Activated CD4-positive, CD25-positive, alpha-beta regulatory T cell treated with anti-CD3 and anti-CD28 coated beads, Interleukin-2, amount 50 U/mL, for 24 hours (primary cell): Measurements from ENCODE around the gene MACROD1.
A peak's percentile ranks its signal among the peaks of the same experiment; 100 is the strongest.
"Not testable (repeated sequence)": the region's sequence is repeated elsewhere in the genome, so short reads cannot be mapped to it uniquely, and the experiment has no call there.

ENCODE experiments used
- ATAC-seq, 2 donors: fragments of 150-1000 bp; cut with Tn5 transposase; one replicate each; pipeline ENCODE4 v1.10.0; 2021; ENCODE audit warnings: mild to moderate bottlenecking in 1 of 2, moderate library complexity in 1 of 2

Gene MACROD1

DNA sequence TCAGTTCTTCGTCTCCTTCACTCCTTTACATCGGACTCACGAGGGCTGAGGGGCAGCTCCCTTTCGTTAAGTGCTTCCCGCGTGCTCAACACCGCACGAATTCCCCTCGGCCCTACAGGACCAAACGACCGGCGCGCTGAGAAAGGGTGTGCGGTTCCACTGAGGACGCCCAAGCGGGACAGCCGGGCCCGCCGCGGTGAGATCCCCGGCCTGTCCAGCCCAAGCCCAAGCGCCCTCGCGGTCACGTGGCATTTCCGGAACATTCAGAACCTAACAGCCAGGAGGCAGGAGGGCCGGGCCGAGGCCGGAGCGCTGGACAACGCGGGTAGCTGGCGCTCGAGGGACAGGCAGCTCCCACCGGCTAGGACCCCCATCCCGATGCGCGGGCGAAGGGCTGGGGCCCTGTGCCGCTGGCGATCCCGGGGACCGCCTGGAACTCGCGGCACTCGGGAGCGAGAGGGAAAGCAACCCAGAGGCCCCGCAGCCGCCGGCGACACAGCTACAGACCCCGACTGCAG is 19.3 kb upstream of the MACROD1 start:
- no peak for ATAC-seq

DNA sequence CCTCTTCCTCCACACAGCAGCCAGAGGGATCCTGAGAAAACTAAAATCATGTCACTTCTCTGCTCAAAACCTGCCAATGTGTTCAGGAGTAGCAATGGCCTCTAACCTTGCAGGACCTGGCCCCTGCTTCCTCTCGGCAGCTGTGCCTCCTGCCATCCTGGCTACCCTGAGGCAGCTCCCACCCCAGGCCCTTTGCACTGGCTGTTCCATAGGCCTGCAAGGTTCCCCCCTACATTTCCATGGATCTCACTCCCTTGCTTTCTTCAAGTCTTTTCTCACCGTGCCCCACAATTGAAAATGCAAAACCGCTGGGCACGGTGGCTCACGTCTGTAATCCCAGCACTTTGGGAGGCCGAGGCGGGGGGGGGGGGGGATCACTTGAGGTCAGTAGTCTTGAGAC is 18.0 kb upstream of the MACROD1 start:
- ATAC-seq, result no peak

DNA sequence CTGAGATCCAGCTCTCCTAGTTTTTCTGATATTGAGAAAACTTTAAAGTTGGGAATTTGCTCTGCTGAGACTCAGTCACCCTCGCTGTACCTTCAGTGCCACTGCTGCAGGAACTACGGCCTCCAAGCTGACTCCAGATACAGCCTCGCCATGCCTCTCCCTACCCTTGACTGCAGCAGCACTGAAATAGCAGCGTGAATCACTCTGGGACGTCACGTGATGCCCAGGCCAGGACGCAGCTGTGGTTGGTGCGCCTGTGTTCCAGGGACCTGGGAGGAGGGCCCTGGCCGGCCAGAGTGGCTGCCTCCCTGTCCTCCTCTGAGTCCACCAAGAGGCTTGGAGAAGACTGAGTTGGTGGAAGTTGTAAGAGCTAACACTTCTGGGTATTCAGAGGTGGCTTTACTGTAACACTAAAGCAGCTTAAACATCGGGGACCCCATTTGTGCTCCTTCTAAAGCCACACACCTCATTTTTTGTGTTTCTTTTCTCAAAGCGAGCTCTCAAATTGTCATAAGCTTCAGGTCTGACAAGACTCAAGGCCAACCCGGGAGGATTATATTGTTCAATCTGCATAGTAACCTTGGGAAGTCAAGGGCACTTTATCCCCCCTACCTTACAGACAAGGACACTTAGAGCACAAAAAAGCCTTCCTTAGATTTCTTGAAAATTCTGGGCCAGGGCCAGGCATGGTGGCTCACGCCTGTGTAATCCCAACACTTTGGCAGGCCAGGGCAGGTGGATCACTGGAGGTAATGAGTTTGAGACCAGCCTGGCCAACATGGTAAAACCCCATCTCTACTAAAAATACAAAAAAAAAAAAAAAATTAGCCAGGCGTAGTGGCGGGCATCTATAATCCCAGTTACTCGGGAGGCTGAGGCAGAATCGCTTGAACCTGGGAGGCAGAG is 15.8 kb upstream of the MACROD1 start:
- ATAC-seq, result no peak

DNA sequence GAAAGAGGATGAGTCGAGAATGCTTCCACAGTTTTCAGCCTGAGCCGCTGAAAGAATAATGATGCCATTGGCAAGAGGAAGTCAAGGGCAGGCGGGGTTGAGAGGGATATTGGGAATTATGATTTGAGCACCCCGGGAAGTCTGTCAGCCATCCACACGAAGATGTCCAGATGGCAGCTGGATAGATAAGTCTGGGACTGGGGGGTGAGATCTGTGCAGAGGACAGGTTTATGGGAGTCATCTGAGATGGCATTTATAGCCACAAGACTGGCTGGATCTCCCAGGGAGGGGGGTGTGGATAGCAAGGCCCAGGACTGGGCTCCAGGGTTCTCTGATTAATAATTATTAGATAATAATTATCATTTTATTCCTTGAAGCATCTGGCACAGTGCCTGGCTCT is 15.0 kb upstream of the MACROD1 start:
- ATAC-seq, result no peak

DNA sequence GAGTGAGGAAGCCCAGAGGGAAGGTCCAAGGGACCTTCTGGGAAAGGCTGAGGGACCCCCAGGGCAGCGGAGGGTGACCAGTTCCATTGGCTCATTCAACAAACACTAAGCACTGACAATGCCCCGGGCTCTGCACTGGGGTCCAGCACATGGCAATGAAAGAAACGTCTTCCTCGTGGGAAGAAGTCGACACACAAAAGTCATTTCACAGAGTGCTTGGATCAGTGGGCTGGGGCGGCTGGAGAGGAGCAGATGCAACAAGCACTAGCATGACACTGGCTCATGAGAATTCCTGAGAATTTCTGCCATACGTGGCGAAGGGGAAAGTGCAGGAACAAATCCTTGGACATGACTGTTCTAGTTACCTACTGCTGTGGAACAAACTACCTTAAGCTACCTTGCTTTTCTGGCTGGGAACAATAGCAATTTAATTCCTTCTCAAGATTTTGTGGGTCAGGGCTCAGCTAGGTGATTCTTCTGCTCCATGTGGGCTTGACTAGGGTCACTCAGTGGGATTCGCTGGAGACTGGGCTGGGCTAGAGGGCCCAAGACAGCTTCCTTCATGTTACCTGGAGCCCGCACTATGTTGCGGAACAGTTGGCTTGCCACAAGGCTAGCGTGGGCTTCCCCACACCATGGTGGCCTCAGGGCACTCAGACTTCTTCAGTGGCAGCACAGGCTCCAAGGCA is 13.2 kb upstream of the MACROD1 start:
- no peak for ATAC-seq

DNA sequence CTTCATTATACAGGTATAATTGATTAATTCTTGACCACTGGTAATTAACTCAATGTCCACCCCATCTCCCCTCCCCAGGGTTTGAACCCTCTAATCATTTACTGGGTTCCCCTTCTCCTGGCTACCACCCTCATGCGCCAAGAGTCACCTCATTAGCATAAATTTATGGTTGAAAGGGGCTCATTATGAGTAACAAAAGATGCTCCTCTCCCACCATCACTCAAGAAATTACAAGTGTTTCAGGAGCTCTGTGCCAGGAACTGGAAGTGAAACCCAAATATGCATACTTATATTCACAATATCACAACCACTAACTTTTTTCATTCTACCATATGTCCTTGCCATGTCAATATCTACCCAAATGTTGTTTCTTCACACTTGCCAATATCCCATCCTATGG is 12.3 kb upstream of the MACROD1 start:
- ATAC-seq, result peak in 1 of 2 donors; percentile 18

DNA sequence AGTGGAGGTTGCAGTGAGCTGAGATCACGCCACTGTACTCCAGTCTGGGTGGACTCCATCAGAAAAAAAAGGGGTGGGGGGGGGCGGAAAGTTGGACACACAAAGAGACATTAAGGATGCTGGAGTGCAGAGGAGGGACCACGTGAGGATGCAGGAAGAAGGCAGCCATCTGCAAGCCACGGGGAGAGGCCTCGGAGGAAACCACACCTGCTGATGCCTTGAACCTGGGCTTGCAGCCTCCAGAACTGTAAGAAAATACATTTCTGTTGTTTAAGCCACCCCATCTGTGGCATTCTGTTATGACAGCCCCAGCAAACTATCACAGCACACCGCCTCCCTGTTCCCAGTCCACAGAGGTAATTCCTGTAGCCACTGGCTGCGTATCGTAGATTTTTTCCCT is 10.8 kb upstream of the MACROD1 start:
- ATAC-seq, result no peak

DNA sequence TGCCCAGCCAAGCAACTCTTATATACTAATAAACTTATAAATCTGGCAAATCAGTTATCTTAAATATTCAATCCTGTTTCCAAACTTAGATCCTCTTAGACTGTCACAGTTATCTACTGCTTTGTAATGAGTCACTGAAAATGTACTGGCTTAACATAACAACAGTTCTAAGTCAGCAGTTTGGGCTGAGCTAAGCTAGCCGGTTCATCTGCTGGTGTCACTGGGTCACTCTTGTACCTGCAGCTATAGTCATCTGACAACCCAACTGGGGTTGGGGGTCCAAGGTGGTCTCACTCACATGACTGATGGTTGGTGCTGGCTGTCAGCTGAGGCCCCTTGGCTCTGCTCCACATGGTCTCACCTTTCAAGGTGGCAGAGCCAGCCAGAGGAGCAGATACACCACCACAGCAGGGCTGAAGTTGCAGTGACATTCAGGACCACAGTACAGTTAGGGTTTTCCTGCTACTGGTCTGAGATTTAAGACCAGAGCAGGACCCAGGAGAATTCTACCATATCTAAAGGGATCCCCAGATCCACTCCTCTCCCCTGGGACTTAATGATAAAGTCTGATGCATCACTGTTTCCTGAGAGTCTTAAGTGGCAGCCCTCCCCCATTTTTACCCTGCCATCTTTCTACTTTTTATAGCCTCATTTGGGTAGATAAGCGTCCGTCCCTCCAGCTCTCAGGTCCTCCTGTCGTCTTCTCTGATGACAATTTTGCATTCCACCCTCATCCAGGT is 7.9 kb upstream of the MACROD1 start:
- no peak for ATAC-seq

DNA sequence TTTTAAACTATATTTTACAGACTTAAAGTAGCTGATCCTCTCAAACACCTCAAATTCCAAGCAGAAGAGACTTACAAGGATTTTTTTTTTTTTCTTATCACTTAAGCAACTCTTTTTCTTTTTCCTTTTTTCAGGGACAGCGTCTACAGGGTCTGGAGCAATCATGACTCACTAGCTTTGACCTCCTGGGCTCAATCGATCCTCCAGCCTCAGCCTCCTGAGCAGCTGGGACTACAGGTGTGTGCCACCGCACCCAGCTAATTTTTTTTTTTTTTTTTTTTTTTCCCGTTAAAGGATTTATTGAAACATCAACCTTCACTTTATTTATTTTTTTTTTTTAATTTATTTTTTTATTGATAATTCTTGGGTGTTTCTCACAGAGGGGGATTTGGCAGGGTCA is 4.5 kb upstream of the MACROD1 start:
- ATAC-seq, result no peak

DNA sequence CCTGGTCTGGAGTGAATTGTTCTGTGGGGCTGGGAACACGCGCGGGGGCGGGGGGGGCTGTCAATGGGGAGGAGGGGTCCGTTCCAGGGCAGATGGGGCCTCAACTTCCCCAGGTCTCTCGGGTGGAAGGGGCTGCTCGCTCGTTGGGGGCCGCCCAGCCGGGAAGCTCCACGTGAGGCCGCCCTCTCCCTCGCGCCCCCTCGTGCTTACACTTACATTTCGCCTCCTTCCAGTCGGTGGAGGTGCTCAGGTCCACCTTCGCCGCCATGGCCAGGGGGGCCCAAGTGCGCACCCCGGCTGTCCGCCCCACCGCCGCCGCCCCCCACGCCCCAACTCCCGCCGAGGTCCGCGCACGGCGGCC is 452 bp downstream of the MACROD1 start:
- peak in 1 of 2 donors; percentile 1 for ATAC-seq

DNA sequence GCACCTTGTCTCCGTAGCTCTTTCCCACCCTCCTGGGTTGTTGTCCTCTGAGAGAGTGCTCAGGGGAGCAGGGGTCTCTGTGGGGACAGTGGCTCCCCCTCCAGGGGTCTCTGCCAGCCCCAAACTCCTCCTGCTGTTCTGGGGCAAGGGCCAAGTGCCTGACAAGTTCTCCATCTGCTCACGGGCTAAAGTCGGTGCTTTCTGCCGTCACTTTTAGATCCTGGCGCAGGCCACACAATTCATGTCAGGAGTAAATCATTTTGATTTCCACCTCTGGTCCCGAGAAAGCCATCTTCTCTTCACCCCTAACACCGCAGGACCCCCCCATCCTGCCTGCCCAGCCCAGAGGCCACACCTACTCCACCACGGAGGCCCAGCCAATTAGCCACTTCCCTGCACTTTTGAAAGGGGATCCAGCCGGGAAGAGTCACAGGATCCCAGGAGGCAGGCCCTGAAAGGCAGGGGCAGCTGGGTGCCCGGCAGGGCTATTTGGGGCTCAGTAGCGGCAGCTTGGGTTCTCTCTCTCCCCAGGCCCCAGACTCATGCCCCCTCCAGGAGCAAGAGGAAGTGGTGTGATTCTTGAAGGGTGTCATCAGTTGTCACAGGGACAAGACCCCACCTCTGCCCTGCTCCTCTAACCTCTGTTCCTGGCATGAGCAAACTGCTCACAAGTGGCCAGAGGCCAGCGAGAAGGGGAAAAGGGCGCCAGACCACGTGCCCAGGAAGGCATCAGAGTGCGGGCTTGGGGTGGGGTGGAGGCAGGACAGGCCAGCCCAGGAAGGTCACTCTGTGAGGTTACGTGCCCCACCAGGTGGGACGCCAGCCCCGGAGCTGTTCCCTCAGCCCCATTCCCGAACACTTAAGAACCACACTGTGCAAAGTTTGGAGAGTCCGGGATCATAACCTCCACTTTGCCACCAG is 1.3 kb downstream of the MACROD1 start:
- no peak for ATAC-seq

DNA sequence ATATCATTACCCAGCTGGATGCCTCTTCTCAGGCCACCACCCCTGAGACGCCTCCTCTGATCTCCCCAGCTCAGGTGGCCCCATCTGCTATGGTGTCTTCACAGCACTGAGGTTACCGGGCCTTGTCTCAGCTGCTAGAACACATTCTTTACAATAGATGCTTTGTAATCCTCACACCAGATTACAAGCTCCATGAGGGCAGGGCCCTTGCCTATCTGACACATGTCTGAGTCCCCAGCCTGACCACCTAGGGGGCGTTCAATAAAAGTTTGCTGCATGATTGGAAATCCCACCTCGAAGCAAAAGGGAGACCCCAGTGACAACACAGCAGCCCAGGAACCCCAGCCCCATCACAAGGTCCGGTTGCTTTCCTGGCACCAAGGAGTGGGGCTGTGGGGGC is 2.0 kb downstream of the MACROD1 start:
- no peak for ATAC-seq

DNA sequence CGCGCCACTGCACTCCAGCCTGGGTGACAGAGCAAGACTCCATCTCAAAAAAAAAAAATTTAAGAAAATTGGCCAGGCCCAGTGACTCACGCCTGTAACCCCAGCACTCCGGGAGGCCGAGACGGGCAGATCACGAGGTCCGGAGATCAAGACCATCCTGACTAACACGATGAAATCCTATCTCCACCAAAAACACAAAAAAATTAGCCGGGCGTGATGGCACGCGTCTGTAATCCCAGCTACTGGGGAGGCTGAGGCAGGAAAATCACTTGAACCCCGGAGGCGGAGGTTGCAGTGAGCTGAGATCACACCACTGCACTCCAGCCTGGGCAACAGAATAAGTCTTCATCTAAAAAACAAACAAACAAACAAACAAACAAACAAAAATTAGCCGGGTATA is 3.1 kb downstream of the MACROD1 start:
- ATAC-seq, result not testable (repeated sequence)

DNA sequence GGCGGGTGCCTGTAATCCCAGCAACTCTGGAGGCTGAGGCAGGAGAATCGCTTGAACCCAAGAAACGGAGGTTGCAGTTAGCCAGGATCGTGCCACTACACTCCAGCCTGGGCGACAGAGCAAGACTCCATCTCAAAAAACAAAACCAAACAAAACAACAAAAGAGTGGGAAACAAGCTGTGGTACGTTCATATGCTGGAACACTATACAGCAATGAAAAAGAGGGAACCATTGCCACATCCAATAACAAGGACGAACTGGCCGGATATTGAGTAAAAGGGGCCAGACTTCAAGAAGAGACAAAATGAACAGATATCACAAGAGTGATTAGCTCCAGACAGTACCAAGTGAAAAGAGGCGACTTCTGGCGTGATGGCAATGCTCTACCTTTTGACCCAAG is 4.9 kb downstream of the MACROD1 start:
- no peak for ATAC-seq

DNA sequence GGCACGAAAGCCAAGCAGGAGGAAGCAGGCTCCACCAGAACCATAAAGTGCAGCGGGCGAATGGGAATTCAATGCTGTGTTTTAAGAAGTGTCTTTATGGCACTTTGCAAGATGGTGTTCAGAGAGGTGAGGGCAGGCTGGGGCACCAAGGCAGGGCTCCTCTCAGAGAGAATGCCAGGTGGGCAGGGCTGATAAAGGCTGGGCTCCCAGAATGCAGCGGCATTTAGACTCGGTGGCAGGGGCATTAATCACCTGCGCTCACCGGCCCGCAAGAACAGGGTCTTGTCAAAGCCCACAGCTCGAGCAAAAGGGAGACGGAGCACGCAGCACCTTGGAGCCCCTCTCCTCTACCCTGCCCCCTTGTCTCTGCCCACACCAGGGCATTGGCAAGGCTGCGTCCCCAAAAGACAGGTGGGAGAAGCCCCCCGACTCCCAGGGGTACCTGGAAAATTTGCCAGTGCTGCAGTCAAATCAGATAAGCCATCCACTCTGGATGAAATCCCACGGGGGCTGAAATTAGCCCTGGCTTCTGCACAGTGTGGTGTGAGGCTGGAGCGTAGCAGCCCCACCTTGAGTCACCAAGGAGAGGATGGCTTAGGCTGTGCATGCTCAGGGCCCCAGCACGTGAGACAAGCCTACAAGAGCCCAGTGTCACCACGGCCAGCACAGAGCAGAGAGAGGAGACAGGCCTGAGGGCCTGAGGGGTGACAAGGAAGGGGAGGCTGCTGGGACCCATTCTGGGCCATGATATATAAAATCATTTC is 8.1 kb downstream of the MACROD1 start:
- ATAC-seq, result no peak

DNA sequence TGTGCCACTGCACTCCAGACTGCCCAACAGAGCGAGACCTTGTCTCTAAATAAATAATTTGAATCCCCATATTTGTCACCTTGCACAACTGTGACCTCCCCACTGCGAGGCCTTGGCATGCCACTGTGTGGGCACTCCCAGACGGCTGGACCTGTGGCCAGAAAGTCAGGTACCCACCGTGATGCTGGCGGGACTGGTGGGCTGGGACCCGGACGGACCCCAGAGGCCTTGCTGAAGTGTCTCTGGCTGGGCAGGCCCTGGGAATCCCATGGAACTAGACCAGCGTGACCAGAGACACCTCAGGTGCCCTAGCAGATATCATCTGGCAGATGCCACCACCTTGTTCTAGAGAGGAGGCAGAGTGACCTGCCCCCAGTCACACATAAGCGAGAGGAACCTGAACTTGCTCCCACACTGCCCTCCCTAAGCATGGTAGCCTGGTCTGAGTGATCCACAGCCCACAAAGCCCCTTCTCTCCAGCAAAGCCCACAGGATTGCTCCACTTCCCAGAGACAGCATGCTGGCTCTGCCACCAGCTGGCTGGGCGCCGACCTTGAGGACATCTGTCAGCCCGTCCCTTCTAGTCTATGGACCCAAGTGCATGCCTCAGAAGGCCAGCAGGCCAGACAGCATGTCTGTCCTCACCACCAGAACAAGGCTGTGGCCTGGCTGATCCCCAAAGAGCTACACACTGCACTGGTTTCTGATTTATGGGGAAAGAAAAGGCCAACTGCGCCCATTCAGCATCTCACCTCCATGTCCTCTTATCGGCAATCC is 9.5 kb downstream of the MACROD1 start:
- no peak for ATAC-seq

DNA sequence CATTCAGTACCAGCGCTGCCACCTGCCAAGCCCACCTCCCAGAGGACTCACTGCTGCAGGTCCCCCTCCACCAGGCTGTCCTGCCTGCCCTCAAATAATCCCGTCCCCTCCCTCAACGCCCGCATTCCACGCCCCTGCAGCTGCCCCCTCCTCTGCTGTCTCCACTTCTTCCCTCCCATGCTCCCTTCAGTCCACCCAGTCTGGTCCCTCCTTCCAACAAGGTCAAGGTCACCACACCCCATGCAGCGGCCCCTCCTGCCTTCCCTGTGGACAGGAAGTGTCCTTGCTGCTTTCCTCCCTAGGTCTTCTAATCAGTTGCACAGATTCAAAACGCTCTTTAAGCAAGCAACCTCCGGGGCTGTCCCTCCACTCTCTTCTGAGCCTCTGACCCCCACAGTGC is 12.1 kb downstream of the MACROD1 start:
- ATAC-seq, result no peak

DNA sequence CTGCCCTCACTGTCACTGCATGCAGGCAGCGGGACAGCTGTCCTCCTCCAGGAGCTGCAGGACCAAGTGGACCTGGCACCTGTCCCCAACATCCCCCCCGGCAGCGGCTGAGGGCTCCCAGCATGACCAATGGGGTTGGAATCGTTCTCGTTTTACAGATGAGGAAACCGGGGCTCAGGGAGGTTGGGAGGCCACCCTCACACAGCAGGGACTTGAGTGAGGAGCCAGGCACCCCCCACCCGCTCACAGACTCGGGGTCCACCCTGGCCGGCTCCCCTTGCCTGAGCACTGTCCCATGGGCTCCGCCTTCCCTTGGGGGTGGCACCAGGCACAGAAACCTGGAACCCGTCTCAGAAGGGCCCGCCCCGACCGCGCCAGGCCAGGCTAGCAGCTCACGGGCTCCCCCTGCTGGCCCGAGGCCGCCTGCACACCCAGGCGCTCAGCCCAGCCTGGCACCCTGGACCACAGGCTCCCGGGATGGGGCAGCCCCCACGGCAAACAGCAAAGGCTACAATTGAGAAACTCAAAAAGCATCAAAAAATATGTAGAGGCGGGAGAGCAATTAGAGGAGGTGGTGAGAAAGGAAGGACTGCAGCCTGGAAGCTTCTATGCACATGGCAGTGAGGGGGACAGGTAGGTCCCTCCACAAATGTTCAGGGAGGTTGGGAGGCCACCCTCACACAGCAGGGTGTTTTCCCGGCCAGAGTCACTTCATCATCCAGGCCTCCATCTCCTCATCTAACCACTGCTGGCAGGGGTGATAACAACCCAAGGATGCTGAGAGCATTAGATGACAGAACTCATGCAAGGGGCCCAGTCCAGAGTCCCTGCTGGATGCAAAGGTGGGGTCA is 12.8 kb downstream of the MACROD1 start:
- ATAC-seq, result peak; percentile 90 to 92

DNA sequence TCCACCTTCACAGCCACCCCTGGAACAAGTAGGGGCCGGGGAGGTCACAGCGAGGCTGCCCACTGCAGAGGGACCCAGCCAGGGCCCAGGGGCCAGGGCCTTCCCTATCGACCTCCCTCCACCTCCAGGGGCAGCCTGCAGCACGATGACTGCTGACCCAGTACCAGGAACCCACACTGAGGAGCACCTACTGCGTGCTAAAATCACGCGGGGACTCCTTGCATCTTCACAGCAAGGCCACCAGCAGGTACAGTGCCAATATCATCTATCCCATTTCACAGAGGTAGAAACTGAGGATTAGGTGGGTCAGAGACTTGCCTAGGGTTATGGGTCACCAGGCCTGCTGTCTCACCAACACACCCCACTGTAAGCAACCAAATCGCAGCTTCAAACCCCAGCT is 14.6 kb downstream of the MACROD1 start:
- no peak for ATAC-seq
